GM21576 (cell line): Measurements from ENCODE around the gene EBF4.
A peak's percentile ranks its signal among the peaks of the same experiment; 100 is the strongest.

Experiments used
- ATAC-seq: cut with Tn5 transposase; IDR thresholded peaks from one replicate; pipeline ENCODE4 v1.9.1; 2021; ENCODE audit warnings: mild to moderate bottlenecking, moderate library complexity; ENCODE audit not compliant: unreplicated experiment

EBF4 gene, protein sequence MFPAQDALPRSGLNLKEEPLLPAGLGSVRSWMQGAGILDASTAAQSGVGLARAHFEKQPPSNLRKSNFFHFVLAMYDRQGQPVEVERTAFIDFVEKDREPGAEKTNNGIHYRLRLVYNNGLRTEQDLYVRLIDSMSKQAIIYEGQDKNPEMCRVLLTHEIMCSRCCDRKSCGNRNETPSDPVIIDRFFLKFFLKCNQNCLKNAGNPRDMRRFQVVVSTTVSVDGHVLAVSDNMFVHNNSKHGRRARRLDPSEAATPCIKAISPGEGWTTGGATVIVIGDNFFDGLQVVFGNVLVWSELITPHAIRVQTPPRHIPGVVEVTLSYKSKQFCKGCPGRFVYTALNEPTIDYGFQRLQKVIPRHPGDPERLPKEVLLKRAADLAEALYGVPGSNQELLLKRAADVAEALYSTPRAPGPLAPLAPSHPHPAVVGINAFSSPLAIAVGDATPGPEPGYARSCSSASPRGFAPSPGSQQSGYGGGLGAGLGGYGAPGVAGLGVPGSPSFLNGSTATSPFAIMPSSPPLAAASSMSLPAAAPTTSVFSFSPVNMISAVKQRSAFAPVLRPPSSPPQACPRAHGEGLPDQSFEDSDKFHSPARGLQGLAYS

DNA sequence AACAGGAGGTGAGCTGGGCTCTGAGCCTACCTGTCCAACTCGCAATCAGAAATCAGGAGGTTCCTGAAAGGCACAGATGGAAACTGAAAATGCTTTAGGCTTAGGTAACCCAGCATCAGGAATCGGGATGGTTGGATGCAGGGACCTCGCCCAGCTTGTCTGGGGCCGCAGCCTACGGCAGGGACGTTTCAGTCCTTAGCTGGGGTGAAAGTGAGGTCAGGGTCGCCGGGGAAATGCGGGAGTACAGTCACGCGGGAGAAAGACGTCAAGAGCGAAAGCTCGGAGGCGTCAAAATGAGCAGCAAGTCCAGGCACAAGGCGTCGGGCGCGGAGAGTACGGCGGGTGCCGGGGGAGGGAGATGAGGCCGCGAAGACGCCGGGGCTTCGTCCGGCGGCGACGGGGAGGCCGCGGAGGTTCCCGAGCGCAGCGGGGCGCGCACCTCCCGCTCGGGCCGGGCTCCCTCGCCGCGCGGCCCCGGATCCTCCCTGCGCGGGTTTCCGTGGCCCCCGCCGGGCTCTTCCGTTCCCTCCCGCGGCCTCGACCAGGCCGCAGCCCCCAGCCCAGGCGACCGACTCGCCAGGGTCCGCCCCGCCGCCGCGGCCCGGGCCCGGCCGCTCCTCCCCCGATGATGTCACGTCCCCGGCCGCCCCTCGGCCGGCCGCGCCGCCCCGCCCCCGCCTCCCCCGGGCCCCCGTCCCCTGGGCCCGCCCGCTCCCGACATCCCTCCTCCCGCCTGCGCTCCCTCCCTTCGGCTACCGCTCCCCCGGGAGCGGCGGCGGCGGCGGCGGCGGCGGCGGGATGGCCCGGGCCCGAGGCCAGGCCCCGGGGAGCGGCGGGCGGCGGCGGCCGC lies at the start of gene EBF4:
Gene EBF4, plus strand, starts transcription at position 745 of the 850 bp plus-strand sequence. CDS start 866 bp downstream, outside the sequence.
- no peak for ATAC-seq

DNA sequence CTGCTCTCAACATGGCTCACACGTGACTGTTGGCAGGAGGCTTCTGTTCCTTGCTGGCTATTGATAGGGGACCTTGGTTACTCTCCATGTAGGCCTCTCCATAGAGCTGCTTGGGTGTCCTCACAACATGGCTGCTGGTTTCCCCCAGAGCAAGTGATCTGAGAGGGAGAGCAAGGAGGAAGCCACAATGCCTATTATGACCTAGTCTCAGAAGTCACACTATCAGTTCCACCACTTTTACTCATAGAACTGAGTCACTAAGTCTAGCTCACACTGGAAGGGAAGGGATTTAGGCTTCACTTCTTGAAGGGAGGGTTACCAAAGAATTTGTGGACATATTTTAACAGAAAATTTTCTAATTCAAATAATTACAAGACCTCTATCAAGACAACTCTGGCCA lies 48.9 kb upstream of the EBF4 start:
- ATAC-seq, result no peak

DNA sequence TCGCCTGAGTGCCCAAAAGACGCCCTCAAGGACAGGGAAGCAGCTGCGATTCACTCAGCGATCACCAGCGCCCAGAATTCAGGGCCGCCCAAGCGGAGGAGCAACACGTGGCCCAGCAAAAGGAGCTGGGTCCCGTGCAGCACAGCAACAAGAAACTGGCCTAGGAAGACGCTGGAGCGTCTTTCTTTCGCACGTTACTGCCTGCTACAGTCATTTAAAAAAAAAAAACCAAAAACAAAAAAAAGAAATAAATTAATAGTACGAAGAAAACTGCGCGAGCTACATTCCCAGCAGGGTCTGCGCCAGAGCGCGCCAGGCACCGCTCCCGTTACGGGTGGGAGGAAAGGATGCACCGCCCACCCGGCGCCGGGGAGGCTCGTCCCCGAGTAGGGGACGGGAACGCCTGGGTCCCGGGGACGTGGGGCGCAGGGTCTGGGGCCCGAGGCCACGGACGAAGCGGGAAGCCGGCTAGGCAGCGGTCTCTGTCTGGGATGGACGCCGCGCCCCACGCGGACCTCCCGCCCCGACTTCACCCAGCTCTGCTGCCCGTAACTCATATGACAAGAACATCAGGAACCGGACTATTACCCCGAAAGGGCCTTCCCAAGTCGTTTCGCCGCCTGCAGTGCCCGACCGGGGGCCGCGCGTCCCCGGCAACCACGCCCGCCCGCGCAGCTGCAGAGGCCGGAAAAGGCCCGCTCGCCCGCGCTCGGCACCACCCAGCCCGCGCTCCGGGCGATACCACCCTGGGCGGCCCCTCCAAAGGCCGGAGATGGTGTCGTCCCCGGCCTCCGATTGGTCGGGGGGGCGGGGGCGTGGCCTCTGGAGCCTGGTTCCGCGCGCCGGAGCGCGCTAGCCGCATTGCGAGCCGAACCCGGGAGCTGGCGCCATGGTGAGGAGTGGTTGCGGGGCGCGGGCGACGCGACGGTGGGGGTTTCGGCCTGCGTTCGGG lies 40.5 kb upstream of the EBF4 start, which contains the start of gene NOP56:
Gene NOP56, plus strand, starts transcription at position 861 of the 952 bp plus-strand sequence. Its CDS starts 29 bp downstream, at position 890.
- peak; percentile 72 for ATAC-seq

DNA sequence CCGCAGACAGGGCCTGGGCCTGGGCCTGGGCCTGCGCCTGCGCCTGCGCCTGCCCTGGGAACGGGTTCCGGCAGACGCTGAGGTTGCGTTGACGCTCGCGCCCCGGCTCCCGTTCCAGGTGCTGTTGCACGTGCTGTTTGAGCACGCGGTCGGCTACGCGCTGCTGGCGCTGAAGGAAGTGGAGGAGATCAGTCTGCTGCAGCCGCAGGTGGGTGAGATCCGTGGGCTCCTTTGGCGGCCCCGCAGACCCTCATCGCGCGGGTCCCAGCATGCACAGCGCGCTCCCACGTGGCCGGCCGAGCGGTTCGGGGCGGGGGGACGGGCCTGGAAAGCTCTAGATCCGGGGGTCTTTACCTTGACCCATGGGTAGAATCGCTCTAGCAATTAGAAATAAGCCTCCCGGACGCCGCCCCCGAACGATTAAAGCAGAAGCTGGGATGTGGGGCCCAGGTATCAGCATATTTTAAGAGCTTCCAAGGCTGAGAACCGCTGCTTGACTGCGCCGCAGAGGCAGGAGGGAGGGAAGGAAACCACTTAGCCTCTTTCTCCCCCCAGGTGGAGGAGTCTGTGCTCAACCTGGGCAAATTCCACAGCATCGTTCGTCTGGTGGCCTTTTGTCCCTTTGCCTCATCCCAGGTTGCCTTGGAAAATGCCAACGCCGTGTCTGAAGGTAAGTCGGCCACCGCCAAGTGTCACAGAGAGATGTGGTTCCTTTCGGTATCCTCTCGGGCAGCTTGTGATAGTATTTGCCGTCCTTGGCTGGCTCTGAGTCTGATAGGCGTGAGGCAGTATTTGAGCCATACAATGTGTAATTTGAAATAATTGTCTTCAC lies 39.6 kb upstream of the EBF4 start:
- peak; percentile 43 for ATAC-seq

DNA sequence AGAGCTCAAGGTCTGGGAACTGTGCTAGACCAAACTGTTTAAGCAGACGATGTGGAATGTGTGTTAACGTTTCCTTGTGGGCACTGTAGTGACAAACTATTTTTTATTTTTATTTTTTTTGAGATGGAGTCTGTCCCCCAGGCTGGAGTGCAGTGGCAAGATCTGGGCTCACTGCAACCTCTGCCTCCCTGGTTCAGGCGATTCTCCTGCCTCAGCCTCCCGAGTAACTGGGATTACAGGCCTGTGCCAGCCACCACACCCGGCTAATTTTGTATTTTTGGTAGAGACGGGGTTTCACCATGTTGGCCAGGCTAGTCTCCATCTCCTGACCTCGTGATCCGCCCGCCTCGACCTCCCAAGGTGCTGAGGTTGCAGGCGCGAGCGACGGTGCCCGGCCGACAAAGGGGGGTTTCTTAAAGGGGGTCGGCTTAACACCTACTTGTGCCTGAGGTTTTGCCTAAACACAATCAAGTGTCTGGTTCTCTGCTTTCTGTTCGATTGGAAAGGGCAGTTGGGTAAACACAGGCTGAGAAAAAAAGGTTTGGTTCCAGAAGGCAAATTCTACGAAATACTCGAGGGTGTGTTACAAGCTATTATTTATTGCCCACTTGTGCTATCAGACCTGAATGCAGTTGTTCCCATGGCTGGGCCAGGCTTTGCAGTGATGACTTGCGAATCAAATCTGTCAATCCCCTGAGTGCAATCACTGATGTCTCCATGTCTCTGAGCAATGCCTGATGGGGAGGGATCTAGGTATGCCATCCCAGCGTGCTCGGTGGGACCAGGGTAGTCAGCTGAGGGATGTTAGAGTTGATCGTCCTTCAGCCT lies 38.8 kb upstream of the EBF4 start:
- ATAC-seq, result no peak

DNA sequence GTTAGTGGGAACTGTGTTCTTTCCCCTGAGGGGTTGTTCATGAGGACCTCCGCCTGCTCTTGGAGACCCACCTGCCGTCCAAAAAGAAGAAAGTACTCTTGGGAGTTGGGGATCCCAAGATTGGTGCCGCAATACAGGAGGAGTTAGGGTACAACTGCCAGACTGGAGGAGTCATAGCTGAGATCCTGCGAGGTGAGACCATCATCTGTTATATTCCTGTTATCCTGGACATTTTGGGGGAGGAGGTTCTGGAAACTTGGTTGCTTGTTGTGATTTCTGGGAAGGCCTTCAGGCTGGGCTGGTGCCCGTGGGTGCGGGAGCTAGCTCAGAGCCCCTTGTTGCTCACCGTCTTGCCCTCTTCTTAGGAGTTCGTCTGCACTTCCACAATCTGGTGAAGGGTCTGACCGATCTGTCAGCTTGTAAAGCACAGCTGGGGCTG lies 38.2 kb upstream of the EBF4 start:
- no peak for ATAC-seq

DNA sequence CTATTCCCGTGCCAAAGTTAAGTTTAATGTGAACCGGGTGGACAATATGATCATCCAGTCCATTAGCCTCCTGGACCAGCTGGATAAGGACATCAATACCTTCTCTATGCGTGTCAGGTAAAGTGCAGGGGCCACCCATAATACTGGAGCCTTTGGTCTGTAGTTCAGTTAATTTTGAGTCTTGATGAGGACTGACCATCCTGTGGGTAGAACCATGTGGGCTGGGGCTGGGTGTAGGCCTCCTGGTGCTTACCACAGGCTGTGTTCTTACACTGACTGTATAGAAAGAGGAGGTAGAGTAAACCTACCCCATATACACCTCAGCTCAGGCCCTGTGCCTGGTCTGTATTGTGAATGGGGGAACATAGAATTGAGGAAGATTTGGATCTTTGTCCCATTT lies 37.7 kb upstream of the EBF4 start:
- ATAC-seq, result no peak

DNA sequence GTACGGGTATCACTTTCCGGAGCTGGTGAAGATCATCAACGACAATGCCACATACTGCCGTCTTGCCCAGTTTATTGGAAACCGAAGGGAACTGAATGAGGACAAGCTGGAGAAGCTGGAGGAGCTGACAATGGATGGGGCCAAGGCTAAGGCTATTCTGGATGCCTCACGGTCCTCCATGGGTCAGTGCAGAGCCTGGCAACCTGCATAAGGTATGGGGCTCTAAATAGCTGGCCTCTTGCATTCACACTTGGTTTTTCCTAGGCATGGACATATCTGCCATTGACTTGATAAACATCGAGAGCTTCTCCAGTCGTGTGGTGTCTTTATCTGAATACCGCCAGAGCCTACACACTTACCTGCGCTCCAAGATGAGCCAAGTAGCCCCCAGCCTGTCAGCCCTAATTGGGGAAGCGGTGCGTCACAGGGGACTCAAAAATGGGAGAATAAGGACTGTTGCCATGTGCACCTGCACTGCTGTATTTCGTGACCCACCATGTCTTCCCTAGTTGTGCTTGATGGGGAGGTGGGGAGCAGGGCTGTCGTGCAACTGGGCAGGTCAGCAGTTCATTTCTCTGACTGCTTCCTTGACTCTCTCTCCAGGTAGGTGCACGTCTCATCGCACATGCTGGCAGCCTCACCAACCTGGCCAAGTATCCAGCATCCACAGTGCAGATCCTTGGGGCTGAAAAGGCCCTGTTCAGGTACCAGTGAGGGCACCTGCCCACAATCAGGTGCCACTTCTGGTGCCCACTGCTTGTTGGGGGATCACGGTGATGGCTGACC lies 37.1 kb upstream of the EBF4 start:
- ATAC-seq, result no peak

DNA sequence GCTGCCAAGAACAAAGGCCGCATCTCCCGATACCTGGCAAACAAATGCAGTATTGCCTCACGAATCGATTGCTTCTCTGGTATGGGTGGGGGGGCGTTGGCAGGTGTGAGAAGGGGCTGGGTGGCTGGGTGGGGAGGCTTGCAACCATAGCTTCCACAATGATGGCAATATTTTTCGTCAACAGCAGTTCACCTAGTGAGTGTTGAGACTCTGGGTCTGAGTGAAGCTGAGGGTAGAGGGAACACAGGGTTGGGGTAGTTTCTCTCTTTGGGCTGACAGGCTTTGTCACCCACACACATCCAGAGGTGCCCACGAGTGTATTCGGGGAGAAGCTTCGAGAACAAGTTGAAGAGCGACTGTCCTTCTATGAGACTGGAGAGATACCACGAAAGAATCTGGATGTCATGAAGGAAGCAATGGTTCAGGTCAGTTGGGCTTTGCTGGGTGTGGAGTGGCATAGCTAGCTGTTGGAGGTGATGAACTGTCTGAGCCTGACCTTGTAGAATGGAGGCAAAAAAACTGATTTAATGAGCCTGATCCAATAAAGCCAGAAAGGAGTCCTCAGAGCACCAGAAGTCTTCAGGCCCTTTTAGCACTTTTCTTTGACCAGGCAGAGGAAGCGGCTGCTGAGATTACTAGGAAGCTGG lies 36.0 kb upstream of the EBF4 start:
- no peak for ATAC-seq

DNA sequence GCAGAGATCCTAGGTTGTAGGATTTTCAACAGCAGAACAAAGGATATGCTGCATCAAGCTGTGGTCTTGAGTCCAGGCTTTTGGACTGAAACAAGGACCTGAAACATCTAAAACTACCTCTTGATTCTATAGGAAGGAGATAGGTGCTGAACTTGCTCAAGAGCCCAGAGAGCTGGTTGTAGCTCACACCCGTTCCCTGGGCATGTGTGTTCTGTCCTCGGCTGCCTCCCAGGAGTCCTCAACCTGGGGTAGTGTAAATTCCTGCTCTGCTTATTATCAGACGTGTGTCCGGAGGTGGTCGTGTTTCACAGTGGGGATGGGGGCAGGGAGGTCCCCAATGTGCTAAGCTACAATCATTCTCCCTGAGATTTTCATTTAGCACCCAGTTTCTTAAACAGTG lies 35.3 kb upstream of the EBF4 start:
- ATAC-seq, result no peak

DNA sequence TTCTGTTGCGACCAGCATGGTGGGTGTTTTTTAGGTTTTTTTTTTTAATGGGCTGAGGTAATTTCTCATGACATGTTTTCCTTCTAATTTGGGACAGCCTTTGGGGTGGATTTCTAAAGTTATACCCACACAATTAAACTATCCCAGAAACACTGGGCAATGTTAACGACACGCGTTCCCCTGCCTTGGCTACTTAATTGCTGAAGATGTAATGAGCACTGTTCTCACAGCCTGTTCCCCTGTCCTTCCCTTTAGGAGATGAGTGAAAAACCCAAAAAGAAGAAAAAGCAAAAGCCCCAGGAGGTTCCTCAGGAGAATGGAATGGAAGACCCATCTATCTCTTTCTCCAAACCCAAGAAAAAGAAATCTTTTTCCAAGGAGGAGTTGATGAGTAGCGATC lies 34.9 kb upstream of the EBF4 start:
- no peak for ATAC-seq

DNA sequence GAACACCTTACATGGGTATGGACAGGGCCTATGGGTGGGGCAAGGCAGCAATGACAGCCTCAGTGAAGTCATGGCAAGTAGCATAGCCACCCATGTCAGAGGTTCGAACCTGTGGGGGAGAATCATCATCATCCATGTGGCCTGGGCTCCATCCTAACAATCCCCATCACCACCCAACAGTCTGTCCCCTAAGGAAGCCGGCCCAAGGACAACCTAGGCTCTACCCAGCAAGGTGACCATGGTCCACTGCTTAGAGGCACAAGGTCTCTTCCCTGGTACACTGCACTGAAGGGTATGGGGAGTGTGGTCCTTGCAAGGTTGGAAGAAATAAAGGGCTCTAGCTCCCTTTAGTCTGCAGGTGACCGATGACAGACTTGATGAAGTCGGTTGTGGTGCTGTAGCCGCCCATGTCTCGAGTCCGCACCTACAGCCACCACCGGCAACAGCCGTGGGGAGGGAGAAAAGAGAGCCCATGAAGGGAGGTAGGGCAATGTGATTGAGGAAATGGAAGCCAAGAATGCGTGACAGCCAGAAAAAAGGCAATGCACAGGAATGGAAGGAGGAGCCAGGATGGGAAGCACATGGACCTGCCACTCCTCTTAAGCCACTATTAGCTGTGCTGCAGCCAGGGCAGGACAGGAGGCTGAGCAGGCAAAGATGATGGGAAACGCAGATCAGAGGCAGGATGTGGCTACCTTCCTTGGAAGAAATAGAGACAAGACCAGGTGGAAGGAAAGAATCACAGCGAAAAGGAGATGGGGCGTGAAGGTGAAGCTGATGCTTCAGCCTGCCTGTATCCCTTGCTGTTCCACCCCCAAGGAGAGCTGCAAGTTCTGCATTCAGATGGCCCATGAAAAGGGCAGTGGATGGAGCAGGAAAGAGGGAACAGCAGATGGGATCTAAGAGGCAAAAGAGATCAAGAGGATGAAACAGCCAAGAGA lies 33.9 kb upstream of the EBF4 start:
- ATAC-seq, result no peak

DNA sequence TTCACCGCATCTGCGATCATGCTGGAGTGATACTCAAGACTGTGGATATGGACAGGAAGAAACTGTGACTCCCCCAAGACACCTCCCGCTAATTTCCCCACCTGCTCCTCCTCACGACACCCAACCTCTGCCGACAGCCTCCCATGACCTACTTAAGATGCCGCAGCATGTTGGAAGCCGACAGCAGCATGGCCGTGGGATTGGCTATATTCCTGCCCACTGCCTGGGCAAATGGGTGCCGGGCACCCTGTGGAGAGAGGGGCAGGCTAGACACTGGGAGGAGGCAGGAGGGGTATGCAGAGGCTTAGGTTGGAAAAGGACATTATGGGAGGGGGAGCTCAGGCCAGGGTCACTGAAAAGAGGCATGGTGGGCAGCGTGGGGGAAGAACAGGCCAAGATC lies 33.0 kb upstream of the EBF4 start:
- ATAC-seq, result no peak

DNA sequence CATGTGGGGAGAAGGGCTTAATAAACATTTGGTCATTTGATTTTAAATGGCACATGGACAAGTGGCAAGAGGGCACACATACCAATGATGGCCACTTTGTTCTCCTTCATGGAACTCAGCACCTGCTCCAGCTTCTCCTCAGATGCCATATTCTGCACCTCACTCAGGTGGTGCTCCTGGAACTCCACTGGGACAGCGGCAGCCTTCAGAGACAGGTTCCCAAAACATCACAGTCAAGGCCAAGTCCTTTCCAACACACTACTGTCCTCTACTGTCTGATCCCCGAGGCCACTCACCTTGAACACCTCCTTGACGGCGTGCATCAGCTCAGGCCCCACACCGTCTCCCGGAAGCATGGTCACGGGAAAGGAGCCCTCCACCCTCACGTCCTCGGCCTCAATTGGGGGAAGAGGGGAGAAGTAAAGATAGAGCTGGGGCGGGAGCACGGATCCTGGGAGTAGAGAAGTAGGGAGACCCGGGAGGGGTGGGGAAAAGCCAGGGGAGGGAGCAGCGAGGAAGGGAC lies 29.2 kb upstream of the EBF4 start:
- ATAC-seq, result no peak

DNA sequence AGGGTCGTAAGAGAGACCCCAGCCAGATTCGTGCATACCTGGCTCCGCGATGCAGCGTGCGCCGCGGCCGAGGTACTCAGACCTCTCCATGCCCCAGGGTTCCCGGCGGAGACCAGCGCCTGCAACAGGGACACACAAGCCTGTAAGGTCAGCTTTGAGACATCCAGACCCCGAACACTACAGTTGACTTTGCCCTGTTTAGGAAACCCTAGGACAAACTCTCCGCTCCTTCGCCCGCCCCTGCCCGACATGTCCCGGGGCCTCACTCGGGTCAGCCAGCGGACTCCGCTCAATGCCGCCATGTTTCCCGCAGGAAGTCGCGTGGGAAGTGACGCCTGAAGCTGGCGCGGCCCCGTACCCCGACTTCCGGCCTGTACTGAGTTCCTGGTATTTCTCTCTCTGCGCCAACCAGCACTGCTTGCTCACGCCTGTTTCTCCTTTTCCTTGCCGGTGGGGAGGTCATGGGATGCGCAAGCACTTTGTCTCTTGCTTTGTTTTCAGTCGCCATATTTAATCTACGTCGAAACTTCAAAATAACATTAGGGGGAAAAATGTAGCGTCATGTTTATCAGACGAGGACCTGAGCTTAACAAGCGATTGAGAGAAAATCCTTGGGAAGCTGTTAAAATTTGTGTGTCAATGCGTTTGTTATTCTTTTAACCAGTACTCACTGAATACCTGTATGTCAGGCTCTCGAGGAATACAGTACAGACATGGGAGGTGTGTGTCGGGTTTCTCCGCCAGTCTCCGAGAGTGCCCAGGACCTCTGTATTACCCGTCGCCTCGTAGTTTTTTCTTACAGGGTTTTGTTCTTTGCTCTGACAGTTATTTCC lies 28.5 kb upstream of the EBF4 start, which contains the start of gene IDH3B:
Gene IDH3B, minus strand, starts transcription at position 330 of the 833 bp plus-strand sequence. Its CDS starts 28 bp downstream, at position 302.
- ATAC-seq, result peak; percentile 89
